ENCODE data around the gene HIBCH. TPM values are rescaled to one million over a fixed set of nuclear protein-coding genes. Genes with fewer than 3 reads are reported as not detected.

HIBCH gene
- total RNA-seq, 2 experiments from 2014 or later: 33.9 to 37.8 TPM

- no peak for DNase-seq
- Mint-ChIP-seq H3K4me3 (no peak overlapping the region), H3K36me3 (peaks cover 30% of the 10 kb centered on the region), H3K9me3 (no peaks in the 10 kb centered on the region), H3K27me3 (no peaks in the 10 kb centered on the region), H3K4me1 (ENCODE audit: low read depth) (no peaks in the 10 kb centered on the region), H3K27ac (no peak overlapping the region)
- CTCF ChIA-PET: no interaction called here
- intact Hi-C loops (cut with micrococcal nuclease): no loop called here
- POLR2A ChIA-PET: no interaction called here
Measured at GRCh38 chr2:190217616-190218015, 102.0 kb downstream of the HIBCH start.

GRCh38 chr2:190216829-190217228 lies 102.8 kb downstream of the HIBCH start:
- H3K9me3 Mint-ChIP-seq: no peaks in the 10 kb centered on the region
- H3K4me3 Mint-ChIP-seq: no peak overlapping the region
- H3K27ac Mint-ChIP-seq: no peak overlapping the region
- H3K27me3 Mint-ChIP-seq: no peaks in the 10 kb centered on the region
- intact Hi-C loops (cut with micrococcal nuclease): no loop called here
- DNase-seq: no peak
- peaks cover 23% of the 10 kb centered on the region for H3K36me3 Mint-ChIP-seq
- ChIA-PET POLR2A (no interaction called here), CTCF (no interaction called here)
- no peaks in the 10 kb centered on the region for H3K4me1 Mint-ChIP-seq (ENCODE audit: low read depth)

GRCh38 chr2:190215620-190216019 lies 104.0 kb downstream of the HIBCH start:
- Mint-ChIP-seq H3K4me3 (no peak overlapping the region), H3K4me1 (ENCODE audit: low read depth) (no peaks in the 10 kb centered on the region), H3K27me3 (no peaks in the 10 kb centered on the region), H3K27ac (no peak overlapping the region), H3K36me3 (peaks cover 15% of the 10 kb centered on the region), H3K9me3 (no peaks in the 10 kb centered on the region)
- POLR2A ChIA-PET: no interaction called here
- intact Hi-C loops (cut with micrococcal nuclease): no loop called here
- DNase-seq: no peak
- CTCF ChIA-PET: no interaction called here

- H3K27me3 Mint-ChIP-seq: no peaks in the 10 kb centered on the region
- DNase-seq: no peak
- no peak overlapping the region for H3K27ac Mint-ChIP-seq
- ChIA-PET POLR2A (no interaction called here), CTCF (no interaction called here)
- no peaks in the 10 kb centered on the region for H3K4me1 Mint-ChIP-seq (ENCODE audit: low read depth)
- no peak overlapping the region for H3K4me3 Mint-ChIP-seq
- H3K36me3 Mint-ChIP-seq: peaks cover 13% of the 10 kb centered on the region
- intact Hi-C loops (cut with micrococcal nuclease): no loop called here
- H3K9me3 Mint-ChIP-seq: no peaks in the 10 kb centered on the region
Measured at GRCh38 chr2:190214426-190215194, 105.0 kb downstream of the HIBCH start.

- Mint-ChIP-seq H3K27ac (no peak overlapping the region), H3K9me3 (no peaks in the 10 kb centered on the region), H3K36me3 (peaks cover 9% of the 10 kb centered on the region), H3K4me3 (no peak overlapping the region), H3K27me3 (no peaks in the 10 kb centered on the region), H3K4me1 (ENCODE audit: low read depth) (no peaks in the 10 kb centered on the region)
- CTCF ChIA-PET: no interaction called here
- intact Hi-C loops (cut with micrococcal nuclease): no loop called here
- POLR2A ChIA-PET: no interaction called here
- no peak for DNase-seq
Measured at GRCh38 chr2:190213441-190214335, 105.9 kb downstream of the HIBCH start.

GRCh38 chr2:190210471-190210870 lies 109.2 kb downstream of the HIBCH start:
- H3K27me3 Mint-ChIP-seq: no peaks in the 10 kb centered on the region
- H3K36me3 Mint-ChIP-seq: peaks cover 6% of the 10 kb centered on the region
- no peak for DNase-seq
- ChIA-PET CTCF (no interaction called here), POLR2A (no interaction called here)
- H3K4me1 Mint-ChIP-seq (ENCODE audit: low read depth): no peaks in the 10 kb centered on the region
- no peak overlapping the region for H3K4me3 Mint-ChIP-seq
- intact Hi-C loops (cut with micrococcal nuclease): no loop called here
- H3K27ac Mint-ChIP-seq: no peak overlapping the region
- no peaks in the 10 kb centered on the region for H3K9me3 Mint-ChIP-seq

- H3K27me3 Mint-ChIP-seq: no peaks in the 10 kb centered on the region
- CTCF ChIA-PET: no interaction called here
- intact Hi-C loops (cut with micrococcal nuclease): no loop called here
Measured at GRCh38 chr2:190209559-190209958, 110.1 kb downstream of the HIBCH start.

GRCh38 chr2:190207930-190208329 lies 111.7 kb downstream of the HIBCH start:
- H3K9me3 Mint-ChIP-seq: no peaks in the 10 kb centered on the region
- DNase-seq: no peak
- H3K27me3 Mint-ChIP-seq: no peaks in the 10 kb centered on the region
- intact Hi-C loops (cut with micrococcal nuclease): no loop called here
- peaks cover 14% of the 10 kb centered on the region for H3K36me3 Mint-ChIP-seq
- no peak overlapping the region for H3K4me3 Mint-ChIP-seq
- no peaks in the 10 kb centered on the region for H3K4me1 Mint-ChIP-seq (ENCODE audit: low read depth)
- ChIA-PET CTCF (no interaction called here), POLR2A (no interaction called here)
- no peak overlapping the region for H3K27ac Mint-ChIP-seq

More at GRCh38 chr2:190209559-190209958, 110.1 kb downstream of the HIBCH start:
- peaks cover 8% of the 10 kb centered on the region for H3K36me3 Mint-ChIP-seq
- no peaks in the 10 kb centered on the region for H3K4me1 Mint-ChIP-seq (ENCODE audit: low read depth)
- POLR2A ChIA-PET: no interaction called here
- H3K27ac Mint-ChIP-seq: no peak overlapping the region
- no peak overlapping the region for H3K4me3 Mint-ChIP-seq
- DNase-seq: no peak
- no peaks in the 10 kb centered on the region for H3K9me3 Mint-ChIP-seq

- Mint-ChIP-seq H3K9me3 (no peaks in the 10 kb centered on the region), H3K27ac (no peak overlapping the region), H3K4me3 (no peak overlapping the region), H3K27me3 (no peaks in the 10 kb centered on the region), H3K36me3 (peaks cover 25% of the 10 kb centered on the region), H3K4me1 (ENCODE audit: low read depth) (no peaks in the 10 kb centered on the region)
- intact Hi-C loops (cut with micrococcal nuclease): no loop called here
- DNase-seq: no peak
- ChIA-PET CTCF (no interaction called here), POLR2A (no interaction called here)
Measured at GRCh38 chr2:190205657-190206056, 114.0 kb downstream of the HIBCH start.

GRCh38 chr2:190202604-190203003 lies 117.0 kb downstream of the HIBCH start:
- no peak for DNase-seq
- H3K27ac Mint-ChIP-seq: no peak overlapping the region
- peaks cover 45% of the 10 kb centered on the region for H3K36me3 Mint-ChIP-seq
- CTCF ChIA-PET: no interaction called here
- H3K4me1 Mint-ChIP-seq (ENCODE audit: low read depth): no peaks in the 10 kb centered on the region
- intact Hi-C loops (cut with micrococcal nuclease): no loop called here
- H3K27me3 Mint-ChIP-seq: no peaks in the 10 kb centered on the region
- POLR2A ChIA-PET: no interaction called here
- H3K9me3 Mint-ChIP-seq: no peaks in the 10 kb centered on the region
- H3K4me3 Mint-ChIP-seq: no peak overlapping the region

- H3K27ac Mint-ChIP-seq: no peak overlapping the region
- peaks cover 48% of the 10 kb centered on the region for H3K36me3 Mint-ChIP-seq
- intact Hi-C loops (cut with micrococcal nuclease): no loop called here
- ChIA-PET CTCF (no interaction called here), POLR2A (no interaction called here)
- no peaks in the 10 kb centered on the region for H3K4me1 Mint-ChIP-seq (ENCODE audit: low read depth)
- H3K27me3 Mint-ChIP-seq: no peaks in the 10 kb centered on the region
- H3K9me3 Mint-ChIP-seq: no peaks in the 10 kb centered on the region
- no peak overlapping the region for H3K4me3 Mint-ChIP-seq
- DNase-seq: no peak
Measured at GRCh38 chr2:190202018-190202417, 117.6 kb downstream of the HIBCH start.

GRCh38 chr2:190200603-190201002 lies 119.0 kb downstream of the HIBCH start:
- Mint-ChIP-seq H3K4me1 (ENCODE audit: low read depth) (no peaks in the 10 kb centered on the region), H3K27me3 (no peaks in the 10 kb centered on the region), H3K36me3 (peaks cover 48% of the 10 kb centered on the region), H3K4me3 (no peak overlapping the region), H3K27ac (no peak overlapping the region), H3K9me3 (no peaks in the 10 kb centered on the region)
- DNase-seq: no peak
- POLR2A ChIA-PET: no interaction called here
- intact Hi-C loops (cut with micrococcal nuclease): no loop called here
- CTCF ChIA-PET: interaction anchor here (0.9 kb wide), 1 partner anchor 19 kb away, joined by 3 read pairs; no protein-coding TSS in a partner anchor

- Mint-ChIP-seq H3K36me3 (peaks cover 48% of the 10 kb centered on the region), H3K27me3 (no peaks in the 10 kb centered on the region), H3K4me1 (ENCODE audit: low read depth) (no peaks in the 10 kb centered on the region), H3K27ac (no peak overlapping the region), H3K4me3 (no peak overlapping the region), H3K9me3 (no peaks in the 10 kb centered on the region)
- ChIA-PET POLR2A (no interaction called here), CTCF (no interaction called here)
- intact Hi-C loops (cut with micrococcal nuclease): no loop called here
- no peak for DNase-seq
Measured at GRCh38 chr2:190199530-190199929, 120.1 kb downstream of the HIBCH start.
